PC-9 (cell line): Measurements from ENCODE around the gene CNTNAP2.

Experiments
- CTCF ChIP-seq: fragments of 200-600 bp; sonication (generic); conservative IDR thresholded peaks from 2 replicates; pipeline ENCODE4 v1.6.1; 2017; ENCODE audit warnings: mixed run types, antibody characterized with exemption, mild to moderate bottlenecking, moderate library complexity
- EZH2 ChIP-seq: fragments of 200-600 bp; sonication (generic); IDR thresholded peaks from 2 replicates; pipeline ENCODE4 v1.8.0; 2017; ENCODE audit warnings: antibody characterized with exemption, low read depth

DNA sequence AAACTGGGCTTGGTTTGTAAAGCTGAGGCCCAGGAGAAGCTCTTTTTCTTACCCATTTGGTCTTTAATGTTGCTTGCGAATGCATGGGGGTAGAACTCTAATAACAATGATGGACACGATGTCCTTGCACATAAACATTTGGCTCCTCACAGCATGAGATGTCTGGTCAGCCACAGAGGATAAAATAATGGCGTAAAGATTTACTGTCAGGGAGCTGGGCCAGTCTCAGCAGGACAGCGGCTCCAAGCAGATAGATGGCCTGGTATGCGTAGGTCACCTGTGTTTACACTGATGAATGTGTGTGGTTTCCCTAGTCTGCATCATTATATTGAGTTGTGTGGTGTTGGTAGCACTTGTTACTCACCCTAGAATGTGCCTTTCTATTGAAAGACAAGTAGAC lies 537.4 kb downstream of the CNTNAP2 start:
- TF ChIP-seq CTCF: no peak
- no peak for TF ChIP-seq EZH2
